A673 (cell line): Measurements from ENCODE around the gene SLC35G6. TPM values are rescaled to one million over a fixed set of nuclear protein-coding genes. Genes with fewer than 3 reads are reported as not detected.

ENCODE experiments used
- BruUV-seq: library from RNA; stranded (reverse); fragments of 400-500 nt; replicated peaks from 2 replicates; lab custom pipeline; 2021; lab: Mats Ljungman, UMichigan
- CTCF ChIA-PET: fragments of 300-600 bp; sonication (Branson Sonifier 250); formaldehyde crosslinking; loops from one replicate; lab custom pipeline; 2022; ENCODE audit warnings: antibody characterized with exemption; lab: Charles Lee
- POLR2A ChIA-PET: fragments of 300-600 bp; sonication (Branson Sonifier 250); formaldehyde crosslinking; loops from one replicate; lab custom pipeline; 2022; ENCODE audit warnings: antibody characterized with exemption; ENCODE audit not compliant: low non-redundant PET; lab: Charles Lee
- DNase-seq: peaks from one replicate; pipeline ENCODE4 v3.0.0-alpha.2; 2015; ENCODE audit warnings: low spot score
- H3K27ac ChIP-seq: fragments of 200-600 bp; sonication (generic); 2 replicates; pipeline ENCODE4 v1.5.1; 2016; ENCODE audit warnings: mixed run types, low read depth, mild to moderate bottlenecking, mixed read lengths, antibody characterized with exemption, low read length; ENCODE audit not compliant: poor library complexity, severe bottlenecking
- H3K27me3 ChIP-seq: fragments of 200-600 bp; sonication (generic); replicated peaks from 2 replicates; pipeline ENCODE4 v1.6.1; 2017; ENCODE audit warnings: mixed run types, low read depth, mild to moderate bottlenecking, mixed read lengths, antibody characterized with exemption, low read length; ENCODE audit not compliant: insufficient read depth, poor library complexity
- H3K36me3 ChIP-seq: fragments of 200-600 bp; sonication (generic); 2 replicates; pipeline ENCODE4 v1.6.1; 2016; ENCODE audit warnings: mixed run types, mild to moderate bottlenecking, mixed read lengths, antibody characterized with exemption, low read length; ENCODE audit not compliant: insufficient read depth, poor library complexity, severe bottlenecking
- H3K4me1 ChIP-seq: fragments of 200-600 bp; sonication (generic); 2 replicates; pipeline ENCODE4 v1.6.1; 2017; ENCODE audit warnings: mixed run types, mild to moderate bottlenecking, mixed read lengths, antibody characterized with exemption, low read length; ENCODE audit not compliant: insufficient read depth, poor library complexity, severe bottlenecking
- H3K4me3 ChIP-seq: fragments of 200-600 bp; sonication (generic); 2 replicates; pipeline ENCODE4 v1.5.1; 2016; ENCODE audit warnings: low read depth, mixed run types, mild to moderate bottlenecking, mixed read lengths, low read length; ENCODE audit not compliant: poor library complexity, severe bottlenecking
- H3K9me3 ChIP-seq: fragments of 200-600 bp; sonication (generic); 2 replicates; pipeline ENCODE4 v1.6.1; 2016; ENCODE audit warnings: mixed run types, low read depth, mild to moderate bottlenecking, mixed read lengths, antibody characterized with exemption, low read length; ENCODE audit not compliant: poor library complexity, severe bottlenecking
- EZH2 ChIP-seq: fragments of 200-600 bp; sonication (generic); IDR thresholded peaks from 2 replicates; pipeline ENCODE4 v1.6.1; 2017; ENCODE audit warnings: borderline replicate concordance, low read depth, mild to moderate bottlenecking, mixed read lengths, antibody characterized with exemption, low read length; ENCODE audit not compliant: poor library complexity, severe bottlenecking
- intact Hi-C: fragments of 100-400 bp; cut with micrococcal nuclease; formaldehyde crosslinking; loops from one replicate; pipeline ENCODE4 v1.10.0; 2022; ENCODE audit not compliant: unreplicated experiment
- total RNA-seq: library from RNA; stranded (reverse); gene quantifications from 2 replicates; pipeline ENCODE4 v1.2.3, GENCODE V29; 2021
- TF ChIP-seq, protein P1 (sequence below): fragments of 300-800, 200-600 bp; sonication (generic); conservative IDR thresholded peaks from 2 replicates; pipeline ENCODE4 v1.5.1; 2017; ENCODE audit warnings: low read depth, mild to moderate bottlenecking, antibody characterized with exemption, low read length, moderate library complexity, mixed read lengths

SLC35G6 gene
- total RNA-seq, 1 experiment from 2014 or later, result not detected

- POLR2A ChIA-PET, result no interaction called here
- Histone ChIP-seq H3K9me3 (no peaks in the 10 kb centered on the region), H3K4me1 (peaks cover 16% of the 10 kb centered on the region), H3K36me3 (no peaks in the 10 kb centered on the region), H3K27me3 (no peaks in the 10 kb centered on the region), H3K27ac (no peak overlapping the region), H3K4me3 (no peak overlapping the region)
- no TSS peak for BruUV-seq
- intact Hi-C loops, result no loop called here
- no peak for TF ChIP-seq EZH2
- TF ChIP-seq, protein P1, sequence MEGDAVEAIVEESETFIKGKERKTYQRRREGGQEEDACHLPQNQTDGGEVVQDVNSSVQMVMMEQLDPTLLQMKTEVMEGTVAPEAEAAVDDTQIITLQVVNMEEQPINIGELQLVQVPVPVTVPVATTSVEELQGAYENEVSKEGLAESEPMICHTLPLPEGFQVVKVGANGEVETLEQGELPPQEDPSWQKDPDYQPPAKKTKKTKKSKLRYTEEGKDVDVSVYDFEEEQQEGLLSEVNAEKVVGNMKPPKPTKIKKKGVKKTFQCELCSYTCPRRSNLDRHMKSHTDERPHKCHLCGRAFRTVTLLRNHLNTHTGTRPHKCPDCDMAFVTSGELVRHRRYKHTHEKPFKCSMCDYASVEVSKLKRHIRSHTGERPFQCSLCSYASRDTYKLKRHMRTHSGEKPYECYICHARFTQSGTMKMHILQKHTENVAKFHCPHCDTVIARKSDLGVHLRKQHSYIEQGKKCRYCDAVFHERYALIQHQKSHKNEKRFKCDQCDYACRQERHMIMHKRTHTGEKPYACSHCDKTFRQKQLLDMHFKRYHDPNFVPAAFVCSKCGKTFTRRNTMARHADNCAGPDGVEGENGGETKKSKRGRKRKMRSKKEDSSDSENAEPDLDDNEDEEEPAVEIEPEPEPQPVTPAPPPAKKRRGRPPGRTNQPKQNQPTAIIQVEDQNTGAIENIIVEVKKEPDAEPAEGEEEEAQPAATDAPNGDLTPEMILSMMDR, result no peak
- CTCF ChIA-PET, result no interaction called here
- no peak for DNase-seq
Observed at GRCh38 chr17:7448461-7448860, 32.8 kb upstream of the SLC35G6 start.

DNA sequence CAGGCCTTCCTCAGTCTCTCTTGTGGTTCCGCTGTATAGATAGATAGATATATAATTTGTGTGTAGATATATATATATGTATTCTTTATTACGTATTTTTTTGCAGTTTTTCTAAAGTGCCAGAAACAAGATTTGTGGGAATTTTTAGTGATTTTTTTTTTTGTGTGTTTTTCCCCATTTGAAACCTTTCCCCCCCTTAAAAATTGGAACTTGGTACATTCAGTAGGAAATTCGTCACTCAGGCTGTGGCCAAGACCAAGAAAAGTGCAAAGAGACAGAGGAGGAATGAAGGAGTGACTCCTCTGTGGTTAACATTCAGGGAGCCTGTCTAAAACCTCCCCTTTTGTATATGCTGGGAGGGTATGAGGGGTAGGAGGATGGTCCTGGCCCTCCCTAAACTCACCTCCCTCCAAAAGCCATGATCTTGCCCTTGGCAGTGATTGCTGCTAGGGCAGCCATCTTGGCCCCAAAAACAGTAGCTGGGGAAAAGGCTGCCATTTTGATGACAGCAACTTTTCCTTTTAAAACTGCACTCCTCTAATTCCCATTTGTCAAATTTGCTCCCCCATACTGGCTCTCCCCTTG lies 21.2 kb upstream of the SLC35G6 start:
- BruUV-seq, result no TSS peak
- H3K36me3 ChIP-seq, result peaks cover 4% of the 10 kb centered on the region
- no peaks in the 10 kb centered on the region for H3K27me3 ChIP-seq
- no peak overlapping the region for H3K27ac ChIP-seq
- no peaks in the 10 kb centered on the region for H3K9me3 ChIP-seq
- no peak overlapping the region for H3K4me3 ChIP-seq
- DNase-seq, result no peak
- intact Hi-C loops, result no loop called here
- no peak for TF ChIP-seq EZH2
- TF ChIP-seq, protein P1, result no peak
- ChIA-PET CTCF (interaction anchor here (0.5 kb wide), 1 partner anchor 19 kb away, joined by 3 read pairs; no protein-coding TSS in a partner anchor), POLR2A (no interaction called here)
- no peaks in the 10 kb centered on the region for H3K4me1 ChIP-seq

GRCh38 chr17:7460850-7461660 lies 20.2 kb upstream of the SLC35G6 start:
- Histone ChIP-seq H3K4me1 (no peaks in the 10 kb centered on the region), H3K9me3 (no peaks in the 10 kb centered on the region), H3K27ac (no peak overlapping the region), H3K4me3 (no peak overlapping the region), H3K27me3 (no peaks in the 10 kb centered on the region), H3K36me3 (peaks cover 4% of the 10 kb centered on the region)
- DNase-seq, result no peak
- BruUV-seq, result no TSS peak
- intact Hi-C loops, result no loop called here
- ChIA-PET POLR2A (no interaction called here), CTCF (interaction anchor here (0.5 kb wide), 1 partner anchor 20 kb away, joined by 3 read pairs; no protein-coding TSS in a partner anchor)
- no peak for TF ChIP-seq EZH2
- TF ChIP-seq, protein P1, result no peak
